GM18907 (cell line): ENCODE measurements around the gene DGAT2.
"Not testable (repeated sequence)": the region's sequence is repeated elsewhere in the genome, so short reads cannot be mapped to it uniquely, and the experiment has no call there.

ENCODE experiments used
- ATAC-seq: cut with Tn5 transposase; IDR thresholded peaks from one replicate; pipeline ENCODE4 v1.9.1; 2021; ENCODE audit warnings: mild to moderate bottlenecking, moderate library complexity; ENCODE audit not compliant: unreplicated experiment

Gene DGAT2

DNA sequence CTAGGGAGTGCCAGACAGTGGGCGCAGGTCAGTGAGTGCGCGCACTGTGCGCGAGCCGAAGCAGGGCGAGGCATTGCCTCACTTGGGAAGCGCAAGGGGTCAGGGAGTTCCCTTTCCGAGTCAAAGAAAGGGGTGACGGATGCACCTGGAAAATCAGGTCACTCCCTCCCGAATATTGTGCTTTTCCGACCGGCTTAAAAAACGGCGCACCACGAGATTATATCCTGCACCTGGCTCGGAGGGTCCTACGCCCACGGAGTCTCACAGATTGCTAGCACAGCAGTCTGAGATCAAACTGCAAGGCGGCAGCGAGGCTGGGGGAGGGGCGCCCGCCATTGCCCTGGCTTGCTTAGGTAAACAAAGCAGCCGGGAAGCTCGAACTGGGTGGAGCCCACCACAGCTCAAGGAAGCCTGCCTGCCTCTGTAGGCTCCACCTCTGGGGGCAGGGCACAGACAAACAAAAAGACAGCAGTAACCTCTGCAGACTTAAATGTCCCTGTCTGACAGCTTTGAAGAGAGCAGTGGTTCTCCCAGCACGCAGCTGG is 19.8 kb upstream of the DGAT2 start:
- not testable (repeated sequence) for ATAC-seq

DNA sequence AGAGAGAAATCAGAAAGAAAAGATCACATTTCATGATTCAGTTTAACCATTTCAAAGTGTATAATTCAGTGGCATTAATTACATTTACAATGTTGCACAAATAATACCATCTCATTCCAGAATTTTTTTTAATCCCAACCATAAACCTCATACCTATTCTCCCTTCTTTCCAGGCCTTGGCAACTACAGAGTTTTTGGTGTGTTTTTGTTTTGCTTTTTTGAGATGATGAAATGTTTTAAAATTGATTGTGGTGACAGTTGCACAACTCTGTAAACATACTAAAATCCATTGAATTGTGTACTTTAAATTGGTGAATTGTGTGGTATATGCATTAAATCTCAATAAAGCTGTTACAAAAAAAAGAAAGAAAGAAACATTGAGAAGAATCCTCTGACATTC is 13.6 kb upstream of the DGAT2 start:
- ATAC-seq: not testable (repeated sequence)

DNA sequence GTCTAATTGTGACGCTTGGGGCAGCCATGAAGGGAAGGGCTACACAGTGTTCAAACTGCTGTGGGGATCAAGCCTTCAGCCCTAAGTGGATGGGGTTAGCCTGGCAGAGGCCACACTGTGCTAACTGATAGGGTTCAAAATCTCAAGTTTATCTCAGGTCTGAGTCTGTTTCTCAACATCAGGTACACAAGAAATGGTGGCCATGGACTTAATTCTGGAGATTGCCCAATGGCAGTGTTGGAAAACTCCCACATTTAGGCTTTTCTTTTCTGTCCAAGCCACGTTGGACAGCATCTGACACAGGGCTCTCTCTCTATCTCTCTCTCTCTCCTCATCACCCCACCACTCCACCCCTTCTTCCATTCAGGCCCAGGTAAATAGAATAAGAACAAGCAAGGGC is 10.9 kb upstream of the DGAT2 start:
- no peak for ATAC-seq

GRCh38 chr11:75759832-75760231 is 8.7 kb upstream of the DGAT2 start:
- ATAC-seq: no peak

GRCh38 chr11:75760243-75760642 is 8.3 kb upstream of the DGAT2 start:
- no peak for ATAC-seq

DNA sequence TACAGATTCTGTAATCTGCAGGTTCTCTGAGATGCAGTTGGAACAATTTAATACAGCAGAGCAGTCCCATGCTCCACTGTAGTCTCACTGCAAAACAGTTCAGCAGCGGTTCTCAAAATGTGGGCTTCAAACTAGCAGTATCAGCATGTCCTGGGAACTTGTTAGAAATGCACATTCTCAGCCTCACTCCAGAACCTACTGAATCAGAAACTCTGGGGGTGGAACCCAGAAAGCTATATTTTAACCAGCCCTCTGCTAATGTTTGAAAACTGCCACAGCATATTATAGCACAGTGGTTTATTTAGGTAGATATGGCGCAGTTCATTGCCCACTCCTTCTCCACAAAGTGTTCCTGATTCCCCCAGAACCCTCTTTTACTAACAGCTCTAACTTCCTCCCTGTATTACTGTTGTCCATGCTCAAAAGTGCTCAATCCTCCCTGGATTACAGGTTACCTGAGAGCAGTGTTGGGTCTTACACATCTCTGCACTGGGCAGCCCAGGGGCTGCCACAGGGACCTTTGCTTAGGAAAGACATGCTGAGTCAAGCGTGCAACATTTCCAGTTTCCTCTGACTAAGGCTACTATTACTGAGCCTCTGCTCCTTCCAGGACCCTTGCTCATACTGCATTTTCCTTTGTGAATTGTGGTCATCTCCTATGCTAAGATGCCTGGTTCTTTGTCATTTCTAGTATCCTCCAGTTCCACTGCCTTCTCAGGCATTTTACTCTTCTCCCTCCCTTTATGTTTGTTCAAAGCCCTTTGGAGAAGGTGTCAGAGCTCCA is 7.7 kb upstream of the DGAT2 start:
- no peak for ATAC-seq

DNA sequence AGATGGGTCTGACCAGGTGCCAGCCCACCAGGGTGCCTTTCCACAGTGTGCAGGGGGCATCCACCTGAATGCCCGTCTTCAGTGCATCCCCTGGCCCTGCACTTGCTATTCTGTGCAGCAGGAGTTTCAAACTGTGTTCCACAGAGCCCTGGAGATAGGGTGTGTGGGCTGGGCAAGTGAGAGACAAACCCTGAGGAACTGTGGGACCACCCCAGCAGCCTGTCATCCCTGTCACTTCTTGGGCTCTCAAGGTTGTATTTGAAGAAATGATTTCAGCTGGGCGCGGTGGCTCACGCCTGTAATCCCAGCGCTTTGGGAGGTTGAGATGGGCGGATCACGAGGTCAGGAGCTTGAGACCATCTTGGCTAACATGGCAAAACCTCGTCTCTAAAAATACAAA is 6.4 kb upstream of the DGAT2 start:
- ATAC-seq: no peak

DNA sequence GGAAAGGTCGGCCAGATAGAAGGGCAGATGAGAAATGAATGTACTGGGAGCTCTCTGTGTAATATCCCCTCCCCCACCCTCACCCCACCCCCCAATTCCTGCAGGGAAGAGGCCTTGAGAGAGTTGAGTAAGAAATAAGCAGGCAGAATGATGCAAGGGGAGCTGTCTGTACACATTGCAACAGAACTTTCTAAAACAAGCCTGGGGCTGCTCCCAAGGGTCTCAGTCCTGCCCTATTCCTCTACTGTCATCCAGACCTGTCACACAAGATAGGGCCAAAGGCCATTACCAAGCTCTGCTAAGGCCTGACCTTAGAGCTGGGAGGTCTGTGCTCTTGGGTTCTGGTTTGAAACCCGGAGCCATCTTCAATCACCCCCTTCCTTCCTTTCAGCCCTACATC is 5.7 kb upstream of the DGAT2 start:
- ATAC-seq: no peak

- ATAC-seq: no peak
Measured at GRCh38 chr11:75763846-75764245, 4.7 kb upstream of the DGAT2 start.

GRCh38 chr11:75765116-75765515 is 3.5 kb upstream of the DGAT2 start:
- ATAC-seq: no peak

GRCh38 chr11:75766443-75767227 is 1.9 kb upstream of the DGAT2 start:
- no peak for ATAC-seq

DNA sequence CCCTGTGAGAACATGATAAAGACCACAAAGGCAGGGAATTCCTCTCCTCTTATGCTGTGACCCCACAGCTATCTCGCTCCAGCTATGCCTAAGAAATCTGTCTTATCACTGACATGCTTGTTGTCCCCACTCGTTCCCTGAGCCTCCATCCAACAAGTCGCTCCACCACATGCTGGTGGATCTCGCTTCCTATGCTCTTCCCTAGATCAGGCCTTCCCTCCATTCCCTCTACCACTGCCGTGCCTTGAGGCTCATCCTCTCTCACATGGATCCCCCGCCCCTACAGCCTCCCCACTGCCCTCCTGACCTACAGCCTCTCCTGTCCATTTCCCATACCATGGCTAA is 1.4 kb upstream of the DGAT2 start:
- ATAC-seq: no peak

GRCh38 chr11:75767793-75768111 is 826 bp upstream of the DGAT2 start:
- ATAC-seq: no peak

DNA sequence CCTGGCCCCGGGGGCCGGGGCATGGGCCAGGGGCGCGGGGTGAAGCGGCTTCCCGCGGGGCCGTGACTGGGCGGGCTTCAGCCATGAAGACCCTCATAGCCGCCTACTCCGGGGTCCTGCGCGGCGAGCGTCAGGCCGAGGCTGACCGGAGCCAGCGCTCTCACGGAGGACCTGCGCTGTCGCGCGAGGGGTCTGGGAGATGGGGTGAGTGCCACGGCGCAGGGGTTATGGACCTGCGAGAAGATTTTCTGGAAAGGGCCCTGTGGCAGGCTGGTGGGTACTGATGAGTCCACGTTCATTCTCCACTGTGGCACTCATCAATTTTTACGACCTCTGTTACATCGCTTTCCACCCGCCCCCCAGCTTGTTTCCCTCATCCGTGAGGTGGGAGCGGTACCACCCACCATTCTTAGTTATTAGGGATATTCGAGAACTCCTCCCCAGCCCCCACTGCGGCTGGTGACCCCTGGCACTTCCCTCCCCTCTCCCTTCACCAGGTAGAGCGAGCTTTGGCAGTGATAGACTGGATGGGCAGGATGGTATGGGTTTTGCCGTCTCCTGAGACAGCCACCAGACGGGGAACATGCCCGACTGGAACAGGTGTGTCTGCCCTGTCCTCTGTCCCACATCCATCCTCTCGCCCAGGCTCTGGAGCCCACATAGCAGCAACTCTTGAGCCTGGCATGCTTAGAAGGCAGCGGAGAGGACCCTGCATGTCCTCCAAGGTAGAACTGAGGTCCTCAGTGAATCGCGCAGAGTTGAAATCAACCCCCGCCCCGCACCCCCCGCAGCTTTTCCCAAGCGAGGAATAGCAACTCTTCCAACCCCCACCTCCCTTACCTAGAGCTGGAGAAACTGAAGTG is 562 bp downstream of the DGAT2 start:
- no peak for ATAC-seq

- no peak for ATAC-seq
Measured at GRCh38 chr11:75770102-75770501, 1.5 kb downstream of the DGAT2 start.

GRCh38 chr11:75771646-75772410 is 3.2 kb downstream of the DGAT2 start:
- no peak for ATAC-seq

- ATAC-seq: peak; percentile 83
Measured at GRCh38 chr11:75773595-75774353, 5.2 kb downstream of the DGAT2 start.

DNA sequence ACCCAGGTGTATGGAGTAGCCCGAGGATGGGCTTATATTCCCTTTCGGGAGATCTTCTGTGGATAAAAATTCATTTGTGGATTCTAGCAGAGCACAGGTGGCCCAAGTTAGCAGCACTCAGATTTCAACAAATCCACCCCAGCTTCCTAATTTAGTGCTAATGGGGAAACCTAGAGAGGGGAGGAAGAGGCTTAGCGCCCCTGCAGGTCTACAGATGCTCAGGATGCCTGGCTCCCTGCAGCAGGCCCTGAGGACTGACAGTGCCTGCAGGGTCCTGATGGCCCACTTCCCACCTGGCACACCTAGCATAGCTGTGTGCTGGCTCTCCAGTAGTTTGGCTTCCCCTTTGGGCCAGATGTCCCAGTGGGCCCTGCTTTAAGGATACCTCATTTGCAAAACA is 6.5 kb downstream of the DGAT2 start:
- ATAC-seq: no peak

- no peak for ATAC-seq
Measured at GRCh38 chr11:75776546-75776945, 8.0 kb downstream of the DGAT2 start.
